Keratinocyte (primary cell): ENCODE measurements around the gene ATG9B. TPM values are rescaled to one million over a fixed set of nuclear protein-coding genes. Genes with fewer than 3 reads are reported as not detected.

Experiments used
- DNase-seq: peaks from one replicate; pipeline ENCODE4 v3.0.0-alpha.2; 2011; ENCODE audit warnings: low read depth, missing footprints, low spot score
- FAIRE-seq: peaks from 2 replicates; lab custom pipeline; 2011; peaks lifted over from hg19 to GRCh38; lab: Jason Lieb, UNC
- H2AFZ ChIP-seq: 2 replicates; pipeline ENCODE4 v1.6.0; 2012; ENCODE audit warnings: low read length, control low read depth, inconsistent platforms; ENCODE audit not compliant: control insufficient read depth
- H3K27ac ChIP-seq: 2 replicates; pipeline ENCODE4 v1.5.1; 2011; ENCODE audit warnings: low read length; ENCODE audit not compliant: control insufficient read depth, insufficient read depth
- H3K27me3 ChIP-seq: 3 replicates; pipeline ENCODE4 v1.6.0; 2011; ENCODE audit warnings: low read length; ENCODE audit not compliant: control insufficient read depth, insufficient read depth; ENCODE audit errors: extremely low read depth
- H3K36me3 ChIP-seq, 2 experiments: 2 replicates in 1 of 2; 3 replicates in 1 of 2; pipeline ENCODE4 v1.5.1; 2011; ENCODE audit warnings: low read length in 2 of 2, mild to moderate bottlenecking in 1 of 2; ENCODE audit not compliant: control insufficient read depth in 2 of 2, insufficient read depth in 2 of 2; ENCODE audit errors: extremely low read depth in 1 of 2
- H3K4me1 ChIP-seq: 3 replicates; pipeline ENCODE4 v1.5.1; 2011; ENCODE audit warnings: low read length; ENCODE audit not compliant: control insufficient read depth, insufficient read depth; ENCODE audit errors: extremely low read depth
- H3K4me2 ChIP-seq: 3 replicates; pipeline ENCODE4 v1.6.0; 2011; ENCODE audit warnings: low read depth, low read length; ENCODE audit not compliant: control insufficient read depth, insufficient read depth; ENCODE audit errors: extremely low read depth
- H3K4me3 ChIP-seq, 3 experiments: fragments of 200-600 bp in 1 of 3; sonication (generic) in 1 of 3; 2 replicates in 2 of 3; 3 replicates in 1 of 3; pipeline ENCODE4 v1.5.1; 2011 to 2016; ENCODE audit warnings: low read length in 3 of 3, mild to moderate bottlenecking in 3 of 3, control low read depth in 2 of 3, inconsistent platforms in 1 of 3, low read depth in 1 of 3, mixed read lengths in 1 of 3, mixed run types in 1 of 3, moderate library complexity in 1 of 3; ENCODE audit not compliant: control insufficient read depth in 2 of 3, insufficient read depth in 2 of 3; ENCODE audit errors: extremely low read depth in 1 of 3
- H3K79me2 ChIP-seq: 2 replicates; pipeline ENCODE4 v1.6.0; 2012; ENCODE audit warnings: low read length; ENCODE audit not compliant: control insufficient read depth, insufficient read depth
- H3K9ac ChIP-seq: 3 replicates; pipeline ENCODE4 v1.6.0; 2011; ENCODE audit warnings: low read length; ENCODE audit not compliant: control insufficient read depth, insufficient read depth; ENCODE audit errors: extremely low read depth
- H3K9me1 ChIP-seq: 3 replicates; pipeline ENCODE4 v1.6.0; 2011; ENCODE audit warnings: low read length; ENCODE audit not compliant: control insufficient read depth, insufficient read depth; ENCODE audit errors: extremely low read depth
- H3K9me3 ChIP-seq: 2 replicates; pipeline ENCODE4 v1.5.1; 2012; ENCODE audit warnings: low read depth, low read length; ENCODE audit not compliant: control insufficient read depth
- H4K20me1 ChIP-seq: 3 replicates; pipeline ENCODE4 v1.6.0; 2011; ENCODE audit warnings: low read length; ENCODE audit not compliant: control insufficient read depth, insufficient read depth; ENCODE audit errors: extremely low read depth
- CTCF ChIP-seq, 3 experiments: IDR thresholded peaks in 1 of 3; conservative IDR thresholded peaks in 1 of 3; optimal IDR thresholded peaks in 1 of 3; 2 replicates in 2 of 3; 3 replicates in 1 of 3; pipeline versions ENCODE3 to v1.5.1; 2011; ENCODE audit warnings: low read length in 3 of 3, mild to moderate bottlenecking in 3 of 3, moderate library complexity in 2 of 3, control low read depth in 1 of 3, inconsistent platforms in 1 of 3; ENCODE audit not compliant: insufficient read depth in 2 of 3; ENCODE audit errors: extremely low read depth in 1 of 3
- EZH2 ChIP-seq: IDR thresholded peaks from one replicate; pipeline ENCODE4 v1.6.1; 2012; ENCODE audit warnings: inconsistent platforms, mild to moderate bottlenecking, low read length, moderate library complexity
- dilution Hi-C: fragments of 300-500 bp; cut with MboI; formaldehyde crosslinking; loops from one replicate; pipeline ENCODE4 v1.7.0; 2020; ENCODE audit warnings: low sequenced_read_pairs; ENCODE audit not compliant: extremely low pct_ligation_motif_present
- polyA plus RNA-seq, 5 experiments: library from polyadenylated mRNA; depleted of rRNA in 3 of 5; stranded (reverse) in 3 of 5; stranded (forward) in 1 of 5; unstranded in 1 of 5; fragments of >200 nt; gene quantifications; 1 replicate in 1 of 5; 2 replicates in 3 of 5; 3 replicates in 1 of 5; pipeline versions ENCODE4 v1.2.1 to v1.2.3, GENCODE V29; 2011 to 2012; ENCODE audit warnings: missing spikeins in 2 of 5, low read depth in 1 of 5, low replicate concordance in 1 of 5

ATG9B gene
- polyA plus RNA-seq, 1 donor (not counting 4 experiments of a cell fraction or from before 2014, with no cell fraction given): 0.12 TPM

- Histone ChIP-seq H3K27ac (no peak overlapping the region), H3K4me2 (no peak overlapping the region), H3K36me3 (no peaks in the 10 kb centered on the region), H3K4me1 (no peaks in the 10 kb centered on the region), H4K20me1 (no peaks in the 10 kb centered on the region), H3K9ac (no peak overlapping the region), H3K9me1 (no peaks in the 10 kb centered on the region), H3K27me3 (peaks cover 46% of the 10 kb centered on the region), H3K4me3 (no peak overlapping the region), H3K9me3 (no peaks in the 10 kb centered on the region), H3K79me2 (no peaks in the 10 kb centered on the region), H2AFZ (no peak overlapping the region)
- FAIRE-seq (no peak), DNase-seq (no peak)
- no peak for TF ChIP-seq EZH2
- no peak for TF ChIP-seq CTCF (optimal IDR thresholded peaks at IDR 0.05 in 1 of 3, IDR thresholded peaks at IDR 0.05 in 1 of 3, conservative IDR thresholded peaks at IDR 0.05 in 1 of 3; ENCODE audit: extremely low read depth in 1 of 3, insufficient read depth in 2 of 3, low read length in 3 of 3)
- dilution Hi-C loops: no loop called here
Measured at GRCh38 chr7:150967349-150967748, 56.9 kb downstream of the ATG9B start.

- H2AFZ ChIP-seq: no peak overlapping the region
- dilution Hi-C loops: no loop called here
- H3K27ac ChIP-seq: no peak overlapping the region
- H3K79me2 ChIP-seq: no peaks in the 10 kb centered on the region
- H3K9me1 ChIP-seq: no peaks in the 10 kb centered on the region
- H4K20me1 ChIP-seq: no peaks in the 10 kb centered on the region
- FAIRE-seq: no peak
- TF ChIP-seq EZH2: no peak
- TF ChIP-seq CTCF (optimal IDR thresholded peaks at IDR 0.05 in 1 of 3, IDR thresholded peaks at IDR 0.05 in 1 of 3, conservative IDR thresholded peaks at IDR 0.05 in 1 of 3; ENCODE audit: extremely low read depth in 1 of 3, insufficient read depth in 2 of 3, low read length in 3 of 3): peak in 2 of 3 experiments; percentile 6 to 21
- no peak overlapping the region for H3K4me3 ChIP-seq
- H3K36me3 ChIP-seq: no peaks in the 10 kb centered on the region
- DNase-seq: no peak
- no peak overlapping the region for H3K4me2 ChIP-seq
- H3K9ac ChIP-seq: no peak overlapping the region
- peaks cover 43% of the 10 kb centered on the region for H3K27me3 ChIP-seq
- no peaks in the 10 kb centered on the region for H3K4me1 ChIP-seq
- no peaks in the 10 kb centered on the region for H3K9me3 ChIP-seq
Measured at GRCh38 chr7:150966002-150966401, 58.3 kb downstream of the ATG9B start.
